HEK293 (cell line): ENCODE results near the gene SLC39A5.

Experiments used
- IKZF3 ChIP-seq: fragments of 450-650 bp; IDR thresholded peaks from 2 replicates; pipeline ENCODE4 v1.5.0; 2018; ENCODE audit warnings: missing biosample characterization, mild to moderate bottlenecking, missing genetic modification characterization, moderate library complexity
- KLF10 ChIP-seq: fragments of 450-650 bp; IDR thresholded peaks from 2 replicates; pipeline ENCODE4 v1.5.1; 2018; ENCODE audit warnings: missing biosample characterization, mild to moderate bottlenecking, missing genetic modification characterization
- KLF17 ChIP-seq: fragments of 450-650 bp; formaldehyde crosslinking; IDR thresholded peaks from 2 replicates; pipeline ENCODE4 v1.5.1; 2016; ENCODE audit warnings: missing biosample characterization, missing genetic modification characterization
- PRDM10 ChIP-seq: fragments of 450-650 bp; formaldehyde crosslinking; IDR thresholded peaks from 2 replicates; pipeline ENCODE4 v1.5.1; 2016; ENCODE audit warnings: missing biosample characterization, missing genetic modification characterization
- PRDM4 ChIP-seq: fragments of 450-650 bp; formaldehyde crosslinking; IDR thresholded peaks from 2 replicates; pipeline ENCODE4 v1.5.1; 2017; ENCODE audit warnings: missing biosample characterization, missing genetic modification characterization
- SCRT2 ChIP-seq: fragments of 450-650 bp; formaldehyde crosslinking; IDR thresholded peaks from 2 replicates; pipeline ENCODE4 v1.5.1; 2016; ENCODE audit warnings: missing biosample characterization, missing genetic modification characterization
- SP3 ChIP-seq: fragments of 450-650 bp; formaldehyde crosslinking; IDR thresholded peaks from 2 replicates; pipeline ENCODE4 v1.5.1; 2016; ENCODE audit warnings: missing biosample characterization, missing genetic modification characterization
- SP7 ChIP-seq: fragments of 450-650 bp; formaldehyde crosslinking; IDR thresholded peaks from 2 replicates; pipeline ENCODE4 v1.5.1; 2016; ENCODE audit warnings: missing biosample characterization, missing genetic modification characterization
- WT1 ChIP-seq: fragments of 450-650 bp; formaldehyde crosslinking; IDR thresholded peaks from 2 replicates; pipeline ENCODE4 v1.5.1; 2016; ENCODE audit warnings: missing biosample characterization, missing genetic modification characterization
- ZBTB11 ChIP-seq: fragments of 450-650 bp; formaldehyde crosslinking; conservative IDR thresholded peaks from 2 replicates; pipeline ENCODE4 v1.5.1; 2016; ENCODE audit warnings: low read depth, missing biosample characterization, missing genetic modification characterization
- ZBTB20 ChIP-seq: fragments of 450-650 bp; formaldehyde crosslinking; IDR thresholded peaks from 2 replicates; pipeline ENCODE4 v1.5.1; 2016; ENCODE audit warnings: missing biosample characterization, missing genetic modification characterization
- ZFHX2 ChIP-seq: fragments of 450-650 bp; formaldehyde crosslinking; conservative IDR thresholded peaks from 2 replicates; pipeline ENCODE4 v1.5.1; 2016; ENCODE audit warnings: missing biosample characterization, missing genetic modification characterization
- ZNF10 ChIP-seq: fragments of 450-650 bp; formaldehyde crosslinking; IDR thresholded peaks from 2 replicates; pipeline ENCODE4 v1.5.1; 2017; ENCODE audit warnings: missing biosample characterization, missing genetic modification characterization
- ZNF114 ChIP-seq: fragments of 450-650 bp; formaldehyde crosslinking; IDR thresholded peaks from 2 replicates; pipeline ENCODE4 v1.5.0; 2017; ENCODE audit warnings: missing biosample characterization, missing genetic modification characterization
- ZNF121 ChIP-seq: fragments of 450-650 bp; formaldehyde crosslinking; IDR thresholded peaks from 2 replicates; pipeline ENCODE4 v1.5.1; 2016; ENCODE audit warnings: missing biosample characterization, missing genetic modification characterization
- ZNF302 ChIP-seq: fragments of 450-650 bp; formaldehyde crosslinking; IDR thresholded peaks from 2 replicates; pipeline ENCODE4 v1.5.1; 2016; ENCODE audit warnings: missing biosample characterization, missing genetic modification characterization, low read depth
- ZNF335 ChIP-seq: fragments of 450-650 bp; formaldehyde crosslinking; conservative IDR thresholded peaks from 2 replicates; pipeline ENCODE4 v1.5.1; 2016; ENCODE audit warnings: missing biosample characterization, missing genetic modification characterization
- ZNF366 ChIP-seq: fragments of 450-650 bp; formaldehyde crosslinking; conservative IDR thresholded peaks from 2 replicates; pipeline ENCODE4 v1.5.1; 2016; ENCODE audit warnings: missing biosample characterization, missing genetic modification characterization
- ZNF629 ChIP-seq: fragments of 450-650 bp; formaldehyde crosslinking; IDR thresholded peaks from 2 replicates; pipeline ENCODE4 v1.5.1; 2017; ENCODE audit warnings: missing biosample characterization, missing genetic modification characterization
- ZNF670 ChIP-seq: fragments of 450-650 bp; formaldehyde crosslinking; IDR thresholded peaks from 2 replicates; pipeline ENCODE4 v1.5.1; 2016; ENCODE audit warnings: missing biosample characterization, missing genetic modification characterization, low read depth
- ZNF747 ChIP-seq: fragments of 450-650 bp; formaldehyde crosslinking; IDR thresholded peaks from 2 replicates; pipeline ENCODE4 v1.5.1; 2016; ENCODE audit warnings: missing biosample characterization, missing genetic modification characterization
- ZSCAN30 ChIP-seq: fragments of 450-650 bp; IDR thresholded peaks from 2 replicates; pipeline ENCODE4 v1.5.1; 2018; ENCODE audit warnings: missing biosample characterization, mild to moderate bottlenecking, missing genetic modification characterization, moderate library complexity

SLC39A5 gene

GRCh38 chr12:56221757-56222530 is 7.9 kb upstream of the SLC39A5 start, which contains the start of gene RNF41 (continued):
- no peak for TF ChIP-seq ZNF302 (tag by site-specific recombination)
- TF ChIP-seq ZBTB11, result peak; percentile 78
- TF ChIP-seq SCRT2 (tag by site-specific recombination), result peak; percentile 91
- TF ChIP-seq IKZF3 (tag by site-specific recombination), result peak; percentile 99
- TF ChIP-seq KLF17, result no peak
- peak; percentile 22; the same call in 1 of the 2 replicates for TF ChIP-seq ZNF335 (tag by site-specific recombination)
- peak; percentile 53; the same call in 1 of the 2 replicates for TF ChIP-seq PRDM4 (tag by site-specific recombination)
- TF ChIP-seq ZSCAN30 (tag by site-specific recombination), result peak; percentile 71; the same call in 1 of the 2 replicates
- TF ChIP-seq SP3, result peak; percentile 87
- peak; percentile 25; the same call in 1 of the 2 replicates for TF ChIP-seq ZNF10 (tag by site-specific recombination)
- peak; percentile 71; the same call in 1 of the 2 replicates for TF ChIP-seq ZNF629 (tag by site-specific recombination)
- peak; percentile 86 for TF ChIP-seq ZNF121 (tag by site-specific recombination)
- TF ChIP-seq ZNF366 (tag by site-specific recombination), result peak; percentile 59
- peak; percentile 52 for TF ChIP-seq PRDM10 (tag by site-specific recombination)
- no peak for TF ChIP-seq ZFHX2 (tag by site-specific recombination)
- no peak for TF ChIP-seq ZNF747 (tag by site-specific recombination)
- peak; percentile 10; the same call in 1 of the 2 replicates for TF ChIP-seq SP7 (tag by site-specific recombination)
- no peak for TF ChIP-seq ZNF114 (tag by site-specific recombination)
- 0 out of 2 replicates have a peak, but pooled peaks have one; percentile 3 for TF ChIP-seq WT1 (tag by site-specific recombination)
- no peak for TF ChIP-seq ZNF670 (tag by site-specific recombination)
- 0 out of 2 replicates have a peak, but pooled peaks have one; percentile 32 for TF ChIP-seq KLF10 (tag by site-specific recombination)
- TF ChIP-seq ZBTB20 (tag by site-specific recombination), result peak; percentile 89
- TF ChIP-seq, all 188 proteins: peak for 27
